Pancreas (tissue), 10 donors: ENCODE data around the gene TUBGCP6. TPM values are rescaled to one million over a fixed set of nuclear protein-coding genes. Genes with fewer than 3 reads are reported as not detected.
A peak's percentile ranks its signal among the peaks of the same experiment; 100 is the strongest.

ENCODE experiments used
- ATAC-seq, 4 donors: fragments of 200-7000 bp; cut with Tn5 transposase; one replicate each; pipeline versions ENCODE4 v1.8.0 to v1.9.1; 2020; ENCODE audit warnings: mild to moderate bottlenecking in 4 of 4, moderate library complexity in 4 of 4
- DNase-seq, 6 donors: peaks; one replicate each; pipeline ENCODE4 v3.0.0-alpha.2; 2020
- FAIRE-seq: peaks from 2 replicates; lab custom pipeline; 2012; peaks lifted over from hg19 to GRCh38; lab: Jason Lieb, UNC
- H3K27ac ChIP-seq, 4 donors: fragments of 200-600 bp; sonication (generic); 1 replicate in 3 of 4; 2 replicates in 1 of 4; pipeline versions ENCODE4 v1.5.0 to v1.8.0; 2020
- H3K27me3 ChIP-seq, 4 donors: fragments of 200-600 bp; one replicate each; pipeline ENCODE4 v1.8.0; 2021
- H3K36me3 ChIP-seq, 3 donors: fragments of 200-600 bp; sonication (generic) in 1 of 3; one replicate each; pipeline versions ENCODE4 v1.5.0 to v1.8.0; 2020 to 2021
- H3K4me1 ChIP-seq, 3 donors: fragments of 200-600 bp; one replicate each; pipeline ENCODE4 v1.8.0; 2021
- H3K4me3 ChIP-seq, 4 donors: fragments of 200-600 bp; sonication (generic) in 2 of 4; one replicate each; pipeline versions ENCODE4 v1.5.0 to v1.8.0; 2020 to 2021
- H3K9me3 ChIP-seq, 4 donors: fragments of 200-600 bp; one replicate each; pipeline ENCODE4 v1.8.0; 2021
- WGBS, 2 donors: extraction: QIAGEN DNeasy Blood & Tissue Kit; methylation state at CpG; one replicate each; pipeline ENCODE4 v1.1.7; 2013; 5-methylcytosine and 5-hydroxymethylcytosine counted together
- intact Hi-C, 3 donors: fragments of 100-400 bp; cut with DNase I; formaldehyde crosslinking; loops; one replicate each; pipeline versions ENCODE4 v1.11.1 to v1.14.2; 2022
- polyA plus RNA-seq, 2 donors: library from polyadenylated mRNA; stranded (reverse); fragments of 200-250 nt; gene quantifications; one replicate each; pipeline ENCODE4 v1.2.3, GENCODE V29; 2013
- total RNA-seq, 6 donors: library from RNA; stranded (reverse); fragmentation: NEBNext Ultra II Directional in 4 of 6; extraction: Animal tissue kit (Norgen Biotek cat#: 25700) in 4 of 6; gene quantifications; one replicate each; pipeline versions ENCODE4 v1.2.1 to v1.2.4, GENCODE V29; 2021 to 2023
- TF ChIP-seq, protein P1 (sequence below), 4 donors: fragments of 200-600 bp; sonication (generic) in 3 of 4; IDR thresholded peaks; one replicate each; pipeline versions ENCODE4 v1.5.0 to v1.8.0; 2021; ENCODE audit warnings: antibody characterized with exemption in 4 of 4
- donor health status: healthy with polysubstance abuse.
- donor health status: DM: no; HTN: no; CAD: no; lungs with moderate emphysema.
- donor health status: DM: no; HTN: no; CAD: no.
- donor health status: control.
- donor health status: control.
- donor health status: Bipolar disorder and iron deficiency.
- donor health status: DM: yes; HTN: yes; CAD: no.
- donor health status: DM: no; HTN: no; CAD: no.
- donor health status: DM: no; HTN: no; CAD: no.
- donor health status: DM: yes; HTN: yes; CAD: no.

Gene TUBGCP6
- total and polyA plus RNA-seq, 8 donors = 19.2 to 139 (median 29.8) TPM

DNA sequence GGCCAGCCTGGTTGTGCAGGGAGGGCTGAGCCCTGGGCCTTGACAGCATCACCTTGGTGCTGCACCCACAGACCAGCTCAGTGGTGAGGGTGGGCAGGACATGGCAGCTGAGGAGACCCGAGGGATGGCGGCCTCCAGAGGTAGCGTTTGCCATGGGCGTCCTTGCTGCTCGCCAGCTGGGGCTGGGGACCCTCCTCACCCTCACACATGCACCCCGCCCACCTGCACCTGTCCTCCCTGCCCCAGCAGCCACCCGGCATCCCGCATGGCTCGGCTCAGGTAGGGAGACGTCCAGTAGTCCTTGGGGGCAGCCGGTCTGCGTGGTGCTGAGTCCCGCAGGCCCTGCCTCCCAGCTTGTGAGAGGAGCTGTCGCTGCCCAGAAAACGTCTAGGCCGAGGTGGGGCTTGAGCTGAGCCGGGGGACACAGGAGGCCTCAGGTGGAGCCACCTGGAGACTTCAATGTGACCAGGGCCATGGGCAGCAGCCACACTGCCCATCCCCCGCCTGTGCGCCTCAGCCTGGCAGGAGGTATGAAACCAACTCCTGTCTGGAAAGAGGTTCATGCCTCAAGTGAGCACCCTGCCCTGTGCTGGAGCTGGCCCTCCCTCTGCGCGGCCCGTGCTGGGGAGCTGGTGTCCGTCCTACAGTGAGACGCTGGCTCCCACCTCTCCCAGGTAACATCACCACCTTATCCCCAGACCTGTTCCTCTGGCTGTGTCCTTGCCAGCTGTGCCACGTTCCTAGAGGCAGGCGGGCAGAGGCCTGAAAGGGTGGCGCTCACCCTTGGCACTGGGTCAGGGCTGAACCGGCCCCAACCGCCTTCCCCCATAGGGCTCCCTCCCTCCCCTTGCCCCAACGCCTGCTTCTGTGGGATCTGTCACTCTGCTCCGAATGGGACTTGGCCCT, 62.4 kb downstream of the TUBGCP6 start:
- intact Hi-C loops = no loop called here
- DNase-seq (peak; percentile 77 to 94 (median 88)), FAIRE-seq (no peak), ATAC-seq (peak; percentile 57 to 77 (median 64))
- TF ChIP-seq, protein P1, sequence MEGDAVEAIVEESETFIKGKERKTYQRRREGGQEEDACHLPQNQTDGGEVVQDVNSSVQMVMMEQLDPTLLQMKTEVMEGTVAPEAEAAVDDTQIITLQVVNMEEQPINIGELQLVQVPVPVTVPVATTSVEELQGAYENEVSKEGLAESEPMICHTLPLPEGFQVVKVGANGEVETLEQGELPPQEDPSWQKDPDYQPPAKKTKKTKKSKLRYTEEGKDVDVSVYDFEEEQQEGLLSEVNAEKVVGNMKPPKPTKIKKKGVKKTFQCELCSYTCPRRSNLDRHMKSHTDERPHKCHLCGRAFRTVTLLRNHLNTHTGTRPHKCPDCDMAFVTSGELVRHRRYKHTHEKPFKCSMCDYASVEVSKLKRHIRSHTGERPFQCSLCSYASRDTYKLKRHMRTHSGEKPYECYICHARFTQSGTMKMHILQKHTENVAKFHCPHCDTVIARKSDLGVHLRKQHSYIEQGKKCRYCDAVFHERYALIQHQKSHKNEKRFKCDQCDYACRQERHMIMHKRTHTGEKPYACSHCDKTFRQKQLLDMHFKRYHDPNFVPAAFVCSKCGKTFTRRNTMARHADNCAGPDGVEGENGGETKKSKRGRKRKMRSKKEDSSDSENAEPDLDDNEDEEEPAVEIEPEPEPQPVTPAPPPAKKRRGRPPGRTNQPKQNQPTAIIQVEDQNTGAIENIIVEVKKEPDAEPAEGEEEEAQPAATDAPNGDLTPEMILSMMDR (IDR thresholded peaks at IDR 0.05) = no peak
- Histone ChIP-seq H3K36me3 (no peaks in the 10 kb centered on the region), H3K27ac (peak overlapping the region; percentile 43 to 68 (median 61)), H3K27me3 (no peaks in the 10 kb centered on the region), H3K4me1 (peaks cover 16 to 24% (median 20%) of the 10 kb centered on the region in 3 donors), H3K4me3 (no peak overlapping the region), H3K9me3 (no peaks in the 10 kb centered on the region)
- 58% methylated on average over 31 of the region's 31 CpGs for WGBS, 2 donors

DNA sequence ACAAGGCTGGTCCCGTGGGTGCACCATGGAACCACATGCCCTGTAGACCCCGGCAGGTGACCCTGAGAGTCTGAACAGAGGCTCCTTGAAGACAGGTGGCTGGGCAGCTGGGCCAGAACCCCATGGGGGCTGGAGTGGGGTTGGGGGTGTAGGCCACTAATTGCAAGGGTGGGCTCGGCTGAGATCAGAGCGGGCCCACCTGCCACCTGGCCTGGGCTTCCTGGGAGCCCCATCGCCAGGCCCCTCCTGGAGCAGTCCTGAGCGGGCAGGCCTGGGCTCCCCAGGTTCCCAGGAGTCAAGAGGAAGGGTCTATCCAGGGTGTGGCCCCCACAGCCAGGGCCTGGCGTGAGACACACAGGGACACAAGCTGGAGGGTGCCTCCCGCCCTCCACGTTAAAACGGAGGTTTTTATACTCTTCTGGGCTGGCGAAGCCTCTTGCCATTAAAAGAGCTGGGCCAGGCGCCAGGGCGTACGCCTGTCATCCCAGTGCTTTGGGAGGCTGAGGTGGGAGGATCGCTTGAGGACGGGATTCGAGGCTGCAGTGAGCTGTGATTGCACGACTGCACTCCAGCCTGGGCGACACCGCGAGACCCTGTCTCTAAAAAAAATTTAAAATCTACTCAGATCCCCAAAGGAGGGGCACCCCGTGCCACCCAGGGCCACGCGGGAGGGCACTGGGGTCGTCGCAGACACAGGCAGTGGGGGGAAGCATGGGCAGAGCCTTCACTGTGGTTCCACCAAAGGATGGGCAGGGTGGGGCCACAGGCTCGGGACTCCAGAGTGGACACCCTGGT, 63.9 kb downstream of the TUBGCP6 start:
- 93% methylated on average over 27 of the region's 27 CpGs for WGBS, 2 donors
- H3K9me3 ChIP-seq = no peaks in the 10 kb centered on the region
- intact Hi-C loops = no loop called here
- TF ChIP-seq, protein P1 (IDR thresholded peaks at IDR 0.05) = no peak
- H3K27me3 ChIP-seq = no peaks in the 10 kb centered on the region
- no peak overlapping the region for H3K4me3 ChIP-seq
- no peak for FAIRE-seq
- no peak overlapping the region for H3K27ac ChIP-seq
- DNase-seq = peak in 2 of 6 donors; percentile 50 to 70
- H3K4me1 ChIP-seq = peaks cover 16 to 18% (median 17%) of the 10 kb centered on the region in 3 donors
- H3K36me3 ChIP-seq = no peaks in the 10 kb centered on the region
- ATAC-seq = no peak

DNA sequence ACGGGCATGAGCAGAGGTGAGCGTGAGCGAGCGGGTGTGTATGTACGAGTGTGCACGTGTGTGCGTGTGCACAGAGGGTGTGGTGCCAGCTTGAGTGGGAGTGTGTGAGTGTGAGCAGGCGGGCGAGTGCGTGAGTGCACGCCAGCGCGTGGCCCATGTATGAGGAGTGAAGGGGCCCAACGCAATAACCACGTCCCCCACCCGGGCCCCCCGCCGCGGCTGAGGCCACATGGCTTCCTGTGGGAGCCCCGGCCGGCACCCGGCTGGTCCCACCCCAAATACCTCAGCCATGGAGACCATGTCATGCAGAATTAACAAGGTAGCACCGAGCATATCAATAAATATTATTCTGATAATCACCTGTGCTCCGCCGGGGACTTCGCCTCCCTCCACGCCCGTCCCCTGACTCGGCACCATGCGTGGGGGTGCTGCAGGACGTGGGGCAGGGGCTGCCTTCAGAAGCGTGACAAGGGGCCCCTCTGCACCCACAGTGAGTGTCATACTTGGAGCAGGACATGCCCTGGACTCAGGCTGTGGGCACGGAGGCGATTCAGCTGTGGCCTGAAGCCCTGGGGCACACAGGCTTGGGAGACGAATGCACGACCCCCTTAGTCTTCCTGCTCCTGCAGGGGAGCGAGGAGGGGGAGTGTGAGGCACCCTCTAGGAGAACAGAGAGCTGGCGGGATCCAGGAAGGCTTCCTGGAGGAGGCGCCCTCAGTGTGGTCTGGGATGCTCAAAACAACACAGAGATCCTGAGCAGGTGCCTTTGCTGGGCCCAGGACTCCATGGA, 64.7 kb downstream of the TUBGCP6 start:
- Histone ChIP-seq H3K9me3 (no peaks in the 10 kb centered on the region), H3K36me3 (no peaks in the 10 kb centered on the region), H3K27me3 (no peaks in the 10 kb centered on the region), H3K4me1 (peaks cover 16 to 18% (median 17%) of the 10 kb centered on the region in 3 donors), H3K4me3 (no peak overlapping the region), H3K27ac (no peak overlapping the region)
- WGBS, 2 donors = 78 to 89% methylated on average over 39 of the region's 39 CpGs
- intact Hi-C loops = no loop called here
- DNase-seq (peak in 2 of 6 donors; percentile 14 to 45), ATAC-seq (no peak), FAIRE-seq (no peak)
- TF ChIP-seq, protein P1 (IDR thresholded peaks at IDR 0.05) = no peak

DNA sequence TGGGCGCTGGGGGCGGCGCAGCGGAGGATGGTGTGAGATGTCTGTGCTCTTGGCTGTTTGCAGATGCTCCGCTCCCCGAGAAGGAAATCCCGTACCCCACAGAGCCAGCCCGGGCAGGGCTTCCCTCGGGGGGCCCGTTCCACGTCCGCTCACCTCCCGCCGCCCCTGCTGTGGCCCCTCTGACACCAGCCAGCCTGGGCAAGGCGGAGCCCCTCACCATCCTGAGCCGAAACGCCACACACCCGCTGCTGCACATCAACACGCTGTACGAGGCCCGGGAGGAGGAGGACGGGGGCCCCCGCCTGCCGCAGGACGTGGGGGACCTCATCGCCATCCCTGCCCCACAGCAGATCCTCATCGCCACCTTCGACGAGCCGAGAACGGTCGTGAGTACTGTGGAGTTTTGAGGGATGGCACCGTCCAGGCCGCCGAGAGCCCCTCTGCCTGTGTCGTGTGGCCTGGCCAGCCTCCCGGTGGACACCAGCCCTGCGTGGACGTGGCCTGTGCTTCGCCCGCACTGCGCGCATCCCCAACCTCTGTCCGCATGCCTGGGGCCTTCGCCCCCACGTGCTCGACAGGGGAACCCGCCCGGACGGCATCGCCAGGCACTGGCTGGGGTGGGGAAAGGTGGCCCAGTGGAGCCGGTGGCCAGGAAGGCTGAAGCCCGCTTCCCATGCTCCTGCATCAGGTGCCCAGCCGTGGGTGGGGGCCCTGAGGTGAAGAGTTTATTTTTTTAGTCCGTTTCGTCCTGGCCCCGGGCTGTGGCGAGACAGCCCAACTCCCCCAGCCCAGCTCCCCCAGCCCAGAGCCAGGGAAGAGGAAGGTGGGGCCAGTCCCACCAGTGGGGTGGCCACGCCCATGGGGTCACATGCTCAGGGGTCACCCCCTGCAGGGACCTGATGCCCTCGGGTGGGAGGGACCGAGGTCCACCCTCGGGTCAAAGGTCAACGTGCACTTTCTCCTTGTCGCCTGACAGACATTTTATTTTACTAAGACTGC, 65.7 kb downstream of the TUBGCP6 start:
- H3K4me3 ChIP-seq = no peak overlapping the region
- H3K27ac ChIP-seq = no peak overlapping the region
- intact Hi-C loops = no loop called here
- H3K36me3 ChIP-seq = no peaks in the 10 kb centered on the region
- no peaks in the 10 kb centered on the region for H3K9me3 ChIP-seq
- peaks cover 16 to 17% (median 17%) of the 10 kb centered on the region in 3 donors for H3K4me1 ChIP-seq
- H3K27me3 ChIP-seq = no peaks in the 10 kb centered on the region
- TF ChIP-seq, protein P1 (IDR thresholded peaks at IDR 0.05) = no peak
- ATAC-seq (no peak), FAIRE-seq (no peak), DNase-seq (peak in 5 of 6 donors; percentile 13 to 77 (median 31))
- WGBS, 2 donors = 82 to 90% methylated on average over 50 to 64 of the region's 64 CpGs
